Osteoblast (primary cell): Measurements from ENCODE around the gene RUBCN. TPM values are rescaled to one million over a fixed set of nuclear protein-coding genes. Genes with fewer than 3 reads are reported as not detected.
"Not testable (repeated sequence)": the region's sequence is repeated elsewhere in the genome, so short reads cannot be mapped to it uniquely, and the experiment has no call there.

ENCODE experiments used
- DNase-seq: peaks from one replicate; pipeline ENCODE4 v3.0.0; 2011; ENCODE audit warnings: low spot score, mixed read lengths; ENCODE audit not compliant: insufficient read length; ENCODE audit errors: missing footprints
- H2AFZ ChIP-seq: 2 replicates; pipeline ENCODE4 v1.6.0; 2011; ENCODE audit warnings: mild to moderate bottlenecking, low read length
- H3K27ac ChIP-seq: 2 replicates; pipeline ENCODE4 v1.5.1; 2011; ENCODE audit warnings: mild to moderate bottlenecking, low read depth, low read length, moderate library complexity
- H3K27me3 ChIP-seq: 2 replicates; pipeline ENCODE4 v1.6.0; 2012; ENCODE audit warnings: mild to moderate bottlenecking, control low read depth, inconsistent platforms, low read length, moderate library complexity; ENCODE audit not compliant: insufficient read depth
- H3K36me3 ChIP-seq: 2 replicates; pipeline ENCODE4 v1.5.1; 2011; ENCODE audit warnings: mild to moderate bottlenecking, low read length, control low read depth, moderate library complexity; ENCODE audit not compliant: insufficient read depth
- H3K4me1 ChIP-seq: 2 replicates; pipeline ENCODE4 v1.5.1; 2011; ENCODE audit warnings: mild to moderate bottlenecking, low read length, control low read depth, moderate library complexity; ENCODE audit not compliant: insufficient read depth
- H3K4me2 ChIP-seq: 2 replicates; pipeline ENCODE4 v1.6.0; 2011; ENCODE audit warnings: mild to moderate bottlenecking, low read length; ENCODE audit not compliant: insufficient read depth
- H3K4me3 ChIP-seq: fragments of 200-600 bp; sonication (generic); 3 replicates; pipeline ENCODE4 v1.5.1; 2012; ENCODE audit warnings: mild to moderate bottlenecking, low read length, inconsistent platforms; ENCODE audit not compliant: insufficient read depth
- H3K79me2 ChIP-seq: 2 replicates; pipeline ENCODE4 v1.6.0; 2012; ENCODE audit warnings: mild to moderate bottlenecking, low read length, control low read depth, inconsistent platforms; ENCODE audit not compliant: insufficient read depth
- H3K9me3 ChIP-seq: 2 replicates; pipeline ENCODE4 v1.5.1; 2011; ENCODE audit warnings: low read depth, low read length, control low read depth
- H4K20me1 ChIP-seq: 2 replicates; pipeline ENCODE4 v1.6.0; 2012; ENCODE audit warnings: mild to moderate bottlenecking, low read length, control low read depth; ENCODE audit not compliant: insufficient read depth
- total RNA-seq: library from RNA; depleted of rRNA; stranded (reverse); fragments of >200 nt; gene quantifications from 2 replicates; pipeline ENCODE4 v1.2.3, GENCODE V29; 2012
- TF ChIP-seq, protein P1 (sequence below): IDR thresholded peaks from 2 replicates; pipeline ENCODE4 v1.5.1; 2011; ENCODE audit warnings: mild to moderate bottlenecking, low read depth, low read length, moderate library complexity; ENCODE audit errors: extremely low read depth

The RUBCN gene
- total RNA-seq, 1 donor: 23.2 TPM

DNA sequence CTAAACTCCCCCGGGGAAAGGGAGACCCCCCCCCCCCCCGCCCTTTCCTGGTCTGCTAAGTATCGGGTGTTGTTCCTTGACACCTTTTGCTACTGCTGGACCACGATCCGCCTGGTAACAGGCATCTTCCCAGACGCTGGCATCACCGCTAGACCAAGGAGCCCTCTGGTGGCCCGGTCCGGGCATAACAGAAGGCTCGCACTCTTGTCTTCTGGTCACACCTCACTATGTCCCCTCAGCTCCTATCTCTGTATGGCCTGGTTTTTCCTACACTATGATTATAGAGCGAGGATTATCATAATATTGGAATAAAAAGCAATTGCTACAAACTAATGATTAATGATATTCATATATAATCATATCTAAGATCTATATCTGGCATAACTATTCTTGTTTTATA lies 104.7 kb downstream of the RUBCN start:
- H3K79me2 ChIP-seq, H3K27me3 ChIP-seq, H4K20me1 ChIP-seq, H3K36me3 ChIP-seq, H3K4me1 ChIP-seq, DNase-seq, H3K4me3 ChIP-seq, H2AFZ ChIP-seq, H3K4me2 ChIP-seq, H3K9me3 ChIP-seq, H3K27ac ChIP-seq: not testable (repeated sequence)
- TF ChIP-seq, protein P1, sequence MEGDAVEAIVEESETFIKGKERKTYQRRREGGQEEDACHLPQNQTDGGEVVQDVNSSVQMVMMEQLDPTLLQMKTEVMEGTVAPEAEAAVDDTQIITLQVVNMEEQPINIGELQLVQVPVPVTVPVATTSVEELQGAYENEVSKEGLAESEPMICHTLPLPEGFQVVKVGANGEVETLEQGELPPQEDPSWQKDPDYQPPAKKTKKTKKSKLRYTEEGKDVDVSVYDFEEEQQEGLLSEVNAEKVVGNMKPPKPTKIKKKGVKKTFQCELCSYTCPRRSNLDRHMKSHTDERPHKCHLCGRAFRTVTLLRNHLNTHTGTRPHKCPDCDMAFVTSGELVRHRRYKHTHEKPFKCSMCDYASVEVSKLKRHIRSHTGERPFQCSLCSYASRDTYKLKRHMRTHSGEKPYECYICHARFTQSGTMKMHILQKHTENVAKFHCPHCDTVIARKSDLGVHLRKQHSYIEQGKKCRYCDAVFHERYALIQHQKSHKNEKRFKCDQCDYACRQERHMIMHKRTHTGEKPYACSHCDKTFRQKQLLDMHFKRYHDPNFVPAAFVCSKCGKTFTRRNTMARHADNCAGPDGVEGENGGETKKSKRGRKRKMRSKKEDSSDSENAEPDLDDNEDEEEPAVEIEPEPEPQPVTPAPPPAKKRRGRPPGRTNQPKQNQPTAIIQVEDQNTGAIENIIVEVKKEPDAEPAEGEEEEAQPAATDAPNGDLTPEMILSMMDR: peak; percentile 32

DNA sequence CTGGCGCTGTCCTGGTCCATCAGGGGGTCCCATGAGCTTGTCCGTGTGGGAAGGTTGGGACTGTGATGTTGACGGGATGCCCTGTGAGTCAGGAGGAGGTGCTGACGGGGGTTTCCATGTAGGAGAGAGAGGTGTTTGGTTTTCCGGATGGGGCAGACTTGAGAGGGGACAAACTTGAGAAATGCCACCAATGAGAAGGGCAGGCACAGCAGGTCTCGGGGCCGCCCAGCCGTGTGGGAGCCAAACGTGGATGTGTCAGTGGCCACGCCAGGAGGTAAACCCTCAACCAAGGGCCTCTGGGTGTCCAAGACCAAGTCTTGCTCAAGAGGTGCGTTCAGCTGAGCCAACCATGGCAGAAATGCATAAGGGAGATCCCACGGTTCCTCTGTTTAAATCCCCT lies 105.9 kb downstream of the RUBCN start:
- H3K27ac ChIP-seq, DNase-seq, H3K4me2 ChIP-seq, H3K36me3 ChIP-seq, H3K79me2 ChIP-seq, H2AFZ ChIP-seq, H3K4me1 ChIP-seq, H3K4me3 ChIP-seq, H4K20me1 ChIP-seq, H3K27me3 ChIP-seq, H3K9me3 ChIP-seq: not testable (repeated sequence)

DNA sequence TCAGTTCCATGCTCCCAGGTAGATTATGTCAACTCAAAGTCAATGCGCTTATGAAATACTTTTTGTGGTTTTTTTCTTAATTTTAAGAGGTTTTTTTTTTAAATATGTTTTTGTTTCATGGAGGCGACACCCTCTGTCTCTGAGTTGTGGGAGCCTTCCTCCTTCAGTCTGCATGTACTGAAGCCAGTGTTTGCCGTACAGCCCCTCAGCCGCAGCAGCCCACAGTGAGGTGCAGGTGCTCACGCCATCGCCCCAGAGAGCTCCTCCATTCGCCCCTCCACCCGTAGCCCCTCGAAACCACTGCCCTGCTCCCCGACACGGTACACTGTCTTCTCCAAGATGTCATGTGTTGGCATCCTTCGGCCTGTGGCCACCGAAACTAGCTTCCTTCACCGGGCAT lies 107.4 kb downstream of the RUBCN start:
- H3K4me2 ChIP-seq, H3K9me3 ChIP-seq, H2AFZ ChIP-seq, H3K27me3 ChIP-seq, H3K79me2 ChIP-seq, DNase-seq, H3K27ac ChIP-seq, H3K4me1 ChIP-seq, H4K20me1 ChIP-seq, H3K36me3 ChIP-seq, H3K4me3 ChIP-seq: not testable (repeated sequence)

DNA sequence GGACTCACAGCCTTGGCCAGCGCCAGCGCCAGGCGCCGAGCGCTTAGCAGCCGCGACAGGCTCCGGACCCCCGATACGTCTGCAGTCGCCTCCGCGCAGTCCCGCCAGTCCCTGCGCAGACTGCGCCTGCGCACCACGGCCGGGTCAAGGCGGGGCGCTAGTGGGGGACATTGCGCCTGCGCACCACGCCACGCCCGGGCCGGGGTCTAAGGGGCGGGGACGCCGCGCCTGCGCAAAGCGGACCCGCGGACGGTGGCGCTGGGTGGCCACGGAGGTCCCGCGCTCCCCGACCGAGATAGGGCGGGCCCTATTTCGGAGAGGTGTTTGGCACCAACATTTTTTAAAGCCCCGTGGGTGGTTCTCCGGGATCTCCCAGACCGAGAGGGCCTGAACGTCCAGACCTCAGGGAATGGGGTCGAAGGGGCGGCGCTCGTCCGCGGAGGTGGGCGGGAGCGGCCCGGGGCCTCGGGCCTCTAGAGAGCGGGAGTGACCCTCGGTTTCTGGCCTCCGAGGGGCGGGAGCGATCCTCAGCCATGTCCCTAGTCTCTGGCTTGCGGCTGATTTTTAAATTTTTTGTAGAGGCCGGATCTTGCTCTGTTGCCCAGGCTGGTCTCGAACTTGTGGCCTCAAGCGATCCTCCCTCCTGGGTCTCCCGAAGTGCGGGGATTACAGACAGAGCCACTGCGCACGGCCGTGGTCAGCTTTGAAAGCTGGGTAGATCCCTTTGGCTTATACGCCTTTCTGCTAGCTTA lies 108.8 kb downstream of the RUBCN start:
- H3K9me3 ChIP-seq, H3K36me3 ChIP-seq, H3K27ac ChIP-seq, H3K4me1 ChIP-seq, H3K79me2 ChIP-seq, H3K27me3 ChIP-seq, H4K20me1 ChIP-seq: not testable (repeated sequence)
- DNase-seq: peak; percentile 80
- Histone ChIP-seq H3K4me3 (peak overlapping the region; percentile 74), H2AFZ (peak overlapping the region; percentile 59), H3K4me2 (peak overlapping the region; percentile 80)

DNA sequence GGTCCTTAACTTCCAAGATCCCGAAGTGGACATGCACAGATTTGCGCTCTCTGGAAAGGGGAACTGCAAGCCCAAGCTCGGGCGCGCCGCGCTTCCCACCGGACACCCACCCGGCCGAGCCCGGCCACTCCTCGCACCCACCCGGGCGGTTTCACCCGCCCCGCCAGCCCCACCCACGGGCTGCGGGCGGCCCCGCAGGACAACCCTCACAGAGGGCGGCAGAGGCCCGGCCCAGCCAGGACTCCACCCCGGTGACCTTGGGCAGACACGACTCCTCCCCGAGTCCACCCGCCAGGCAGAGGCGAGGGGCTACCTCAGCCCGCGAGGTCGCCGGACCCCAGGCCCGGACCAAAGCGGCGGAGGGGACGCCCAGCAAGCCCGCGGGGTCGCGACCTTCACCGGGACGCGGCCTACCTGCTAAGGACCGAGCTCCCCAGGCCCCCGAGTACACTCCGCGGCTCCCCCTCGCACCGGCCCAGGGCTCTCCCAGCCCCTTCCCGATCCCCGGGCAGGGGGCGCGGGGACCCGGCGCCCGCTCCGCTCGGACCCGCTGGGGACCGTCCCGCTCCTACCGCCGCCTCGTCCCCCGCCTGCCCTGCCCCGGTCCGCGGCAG lies 109.4 kb downstream of the RUBCN start:
- H3K27me3 ChIP-seq, DNase-seq, H3K79me2 ChIP-seq, H3K36me3 ChIP-seq, H3K27ac ChIP-seq, H3K4me1 ChIP-seq, H2AFZ ChIP-seq, H3K9me3 ChIP-seq, H4K20me1 ChIP-seq: not testable (repeated sequence)
- Histone ChIP-seq H3K4me3 (peak overlapping the region; percentile 74), H3K4me2 (peak overlapping the region; percentile 80)

DNA sequence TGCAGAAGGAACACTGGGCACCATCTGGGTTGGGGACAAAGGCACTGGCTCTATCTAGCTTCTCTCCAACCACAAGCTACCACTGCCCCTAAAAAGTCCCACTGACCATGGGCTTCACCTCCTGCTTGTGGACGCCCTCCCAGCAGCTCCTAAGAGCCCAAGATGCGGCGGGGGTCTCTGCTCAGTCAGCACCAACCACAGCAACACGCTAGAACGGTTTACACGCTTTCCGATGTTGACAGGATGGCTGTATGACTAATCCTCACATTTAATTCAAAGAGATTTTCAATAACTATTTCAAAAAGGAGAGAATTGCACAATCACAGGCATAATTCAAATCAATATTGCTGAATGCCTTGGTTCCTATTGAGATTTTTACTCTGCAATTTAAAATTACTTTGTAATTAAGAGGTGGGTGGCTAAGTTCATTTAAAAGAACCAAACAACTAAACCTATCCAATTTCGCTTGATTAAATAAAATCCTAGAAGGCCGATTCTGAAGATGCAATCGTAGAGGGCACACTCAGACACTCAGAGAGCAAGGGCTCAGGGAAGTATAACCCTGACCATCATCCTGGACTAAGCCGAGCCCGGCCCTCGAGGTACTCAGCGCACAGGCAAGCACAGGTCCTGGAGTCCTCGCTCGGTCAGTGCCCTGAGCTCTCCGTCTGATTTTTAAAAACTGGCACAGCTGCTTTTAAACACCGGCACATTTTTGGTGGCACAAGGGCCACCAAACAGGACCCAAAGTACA lies 110.1 kb downstream of the RUBCN start:
- H3K9me3 ChIP-seq, H3K27me3 ChIP-seq, H3K27ac ChIP-seq, DNase-seq, H4K20me1 ChIP-seq, H3K4me1 ChIP-seq, H2AFZ ChIP-seq, H3K36me3 ChIP-seq, H3K79me2 ChIP-seq: not testable (repeated sequence)
- H3K4me3 ChIP-seq: peak overlapping the region; percentile 61
- peak overlapping the region; percentile 71 for H3K4me2 ChIP-seq

DNA sequence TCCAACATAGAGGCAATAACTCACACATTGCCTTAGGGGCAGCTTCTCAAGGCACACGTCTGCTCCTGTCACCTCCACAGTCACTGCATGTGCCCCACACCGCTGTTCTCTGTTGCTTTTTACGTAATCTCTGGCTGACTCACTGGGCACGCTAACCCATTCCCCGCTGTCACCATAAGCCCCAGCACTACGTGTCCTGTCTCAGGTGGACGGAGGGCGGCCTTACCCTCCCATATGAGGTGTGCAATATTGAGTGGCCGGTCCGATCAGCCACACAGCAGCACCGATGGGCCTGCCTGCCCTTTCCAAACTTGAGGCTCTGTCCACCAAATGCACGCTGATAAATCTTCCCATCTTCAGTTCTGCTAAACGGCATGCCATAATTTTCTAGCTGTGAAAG lies 115.2 kb downstream of the RUBCN start:
- DNase-seq, H3K27ac ChIP-seq, H3K4me3 ChIP-seq: not testable (repeated sequence)

More for the DNA sequence above, 115.2 kb downstream of the RUBCN start:
- not testable (repeated sequence) for H3K79me2 ChIP-seq, H3K4me1 ChIP-seq, H2AFZ ChIP-seq, H3K27me3 ChIP-seq, H3K4me2 ChIP-seq, H3K9me3 ChIP-seq, H4K20me1 ChIP-seq
- peaks cover 26% of the 10 kb centered on the region for H3K36me3 ChIP-seq
